GM12873 (cell line): ENCODE results near the gene KYNU.

ENCODE experiments used
- CTCF ChIP-seq: IDR thresholded peaks from 2 replicates; pipeline ENCODE4 v1.5.1; 2012; ENCODE audit warnings: low read depth, mild to moderate bottlenecking, moderate library complexity, low read length, control low read depth; ENCODE audit not compliant: insufficient read depth; ENCODE audit errors: missing control alignments

The KYNU gene

GRCh38 chr2:143068509-143068908 lies 191.0 kb downstream of the KYNU start:
- no peak for TF ChIP-seq CTCF

GRCh38 chr2:143070704-143071103 lies 193.2 kb downstream of the KYNU start:
- TF ChIP-seq CTCF = no peak

DNA sequence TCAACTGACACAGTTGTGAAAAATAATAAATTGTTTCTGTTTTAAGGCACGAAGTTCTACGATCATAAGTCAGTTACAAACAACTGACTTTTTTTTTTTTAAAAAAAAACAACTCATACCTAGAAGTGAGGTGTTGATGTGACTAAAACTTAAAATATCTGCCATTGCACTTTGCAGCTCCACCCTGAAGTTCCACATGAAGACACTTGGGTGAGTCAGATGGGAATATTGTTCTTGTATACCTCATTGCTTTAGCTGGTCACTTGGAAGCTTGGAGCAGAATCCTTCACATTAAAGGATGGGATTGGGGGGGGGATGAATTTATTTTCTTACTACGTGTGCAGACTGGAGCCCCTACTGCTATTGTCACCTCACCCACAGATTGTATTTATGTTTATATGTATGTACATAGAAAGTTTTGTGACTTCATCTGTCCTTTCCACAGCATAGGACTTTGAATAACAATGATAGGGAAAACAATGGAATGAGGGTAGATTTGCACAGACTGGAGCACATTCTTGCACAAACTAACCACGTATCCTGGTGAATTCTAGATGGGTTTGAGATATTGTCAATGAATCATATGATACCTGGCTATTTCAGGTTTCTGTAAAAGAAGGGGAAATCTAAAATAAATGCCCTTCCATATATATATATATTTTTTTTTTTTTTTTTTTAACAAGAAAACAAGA lies 193.9 kb downstream of the KYNU start:
- no peak for TF ChIP-seq CTCF

- TF ChIP-seq CTCF = no peak
Observed at GRCh38 chr2:143075711-143076110, 198.2 kb downstream of the KYNU start.

GRCh38 chr2:143078104-143078503 lies 200.6 kb downstream of the KYNU start:
- no peak for TF ChIP-seq CTCF

GRCh38 chr2:143081616-143082015 lies 204.2 kb downstream of the KYNU start:
- TF ChIP-seq CTCF = no peak

DNA sequence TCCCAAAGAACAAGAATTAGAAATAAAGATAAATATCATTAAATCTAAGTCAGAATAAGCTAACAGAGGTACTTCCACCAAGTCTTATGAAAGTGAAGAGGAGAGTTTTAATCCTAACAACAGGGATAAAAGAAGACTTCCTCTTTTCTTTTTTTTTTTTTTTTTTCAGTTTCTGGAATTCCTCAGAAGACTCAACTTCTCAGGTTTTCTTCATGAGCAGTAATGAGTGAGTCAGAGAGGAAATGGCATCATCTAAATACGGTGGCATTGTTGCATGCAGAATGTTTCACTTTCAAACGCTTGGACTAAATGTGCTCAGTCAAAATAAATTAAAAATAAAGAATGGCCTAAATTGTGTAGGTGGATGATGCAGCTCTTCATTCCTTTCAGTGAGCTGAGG lies 206.2 kb downstream of the KYNU start:
- no peak for TF ChIP-seq CTCF
